Measurements from ENCODE around the gene SYT14.

GRCh38 chr1:210129092-210129491 is 191.1 kb downstream of the SYT14 start:
- TF ChIP-seq REST (IDR thresholded peaks at IDR 0.05; ENCODE audit: low read depth): no peak
- TF ChIP-seq RAD21 (IDR thresholded peaks at IDR 0.05; ENCODE audit: low read depth): no peak
- TF ChIP-seq ZBTB7A (IDR thresholded peaks at IDR 0.05; ENCODE audit: low read depth): no peak

All from Ishikawa (cell line).